Endothelial cell of umbilical vein (primary cell): ENCODE measurements around the gene ANKFN1. TPM values are rescaled to one million over a fixed set of nuclear protein-coding genes. Genes with fewer than 3 reads are reported as not detected.

Source experiments
- BruUV-seq: library from RNA; stranded (reverse); fragments of 400-500 nt; replicated peaks from 2 replicates; lab custom pipeline; 2021; lab: Mats Ljungman, UMichigan
- CTCF ChIA-PET: fragments of 300-600, 350-600 bp; sonication (Branson Sonifier 250); formaldehyde crosslinking; loops from one replicate; lab custom pipeline; 2021; ENCODE audit warnings: antibody characterized with exemption, inconsistent platforms; lab: Charles Lee
- POLR2A ChIA-PET: fragments of 300-600, 350-600 bp; sonication (Branson Sonifier 250); formaldehyde crosslinking; loops from one replicate; lab custom pipeline; 2021; ENCODE audit warnings: antibody characterized with exemption, inconsistent platforms; lab: Charles Lee
- DNase-seq: peaks from one replicate; pipeline ENCODE4 v3.0.0-alpha.2; 2011; ENCODE audit warnings: low read depth, low spot score
- FAIRE-seq: peaks from 2 replicates; lab custom pipeline; 2011; peaks lifted over from hg19 to GRCh38; lab: Jason Lieb, UNC
- H2AFZ ChIP-seq: 2 replicates; pipeline ENCODE4 v1.6.0; 2012; ENCODE audit warnings: low read depth, low read length, control low read depth, inconsistent platforms
- H3K27ac ChIP-seq: 2 replicates; pipeline ENCODE4 v1.5.1; 2011; ENCODE audit warnings: low read depth, mild to moderate bottlenecking, control low read depth, low read length, moderate library complexity; ENCODE audit not compliant: insufficient read depth
- H3K27me3 ChIP-seq, 2 experiments: 2 replicates each; pipeline versions ENCODE4 v1.6.0 to v1.6.1; 2011; ENCODE audit warnings: low read length in 2 of 2, mixed read lengths in 1 of 2; ENCODE audit not compliant: control insufficient read depth in 2 of 2, insufficient read depth in 2 of 2
- H3K36me3 ChIP-seq, 2 experiments: 2 replicates in 1 of 2; 3 replicates in 1 of 2; pipeline ENCODE4 v1.5.1; 2011; ENCODE audit warnings: low read length in 2 of 2, mild to moderate bottlenecking in 1 of 2, moderate library complexity in 1 of 2; ENCODE audit not compliant: control insufficient read depth in 2 of 2, insufficient read depth in 2 of 2; ENCODE audit errors: extremely low read depth in 1 of 2
- H3K4me1 ChIP-seq: 3 replicates; pipeline ENCODE4 v1.5.1; 2011; ENCODE audit warnings: mild to moderate bottlenecking, low read length; ENCODE audit not compliant: control insufficient read depth, insufficient read depth; ENCODE audit errors: extremely low read depth
- H3K4me2 ChIP-seq: 2 replicates; pipeline ENCODE4 v1.6.1; 2011; ENCODE audit warnings: low read length, control low read depth, mixed read lengths; ENCODE audit not compliant: insufficient read depth
- H3K4me3 ChIP-seq, 3 experiments: fragments of 200-600 bp in 1 of 3; sonication (generic), shearing (Covaris generic) in 1 of 3; replicated peaks in 1 of 3; 2 replicates each; pipeline ENCODE4 v1.5.1; 2011 to 2016; ENCODE audit warnings: control low read depth in 3 of 3, low read length in 3 of 3, mild to moderate bottlenecking in 2 of 3, inconsistent platforms in 1 of 3, low read depth in 1 of 3, moderate library complexity in 1 of 3; ENCODE audit not compliant: insufficient read depth in 1 of 3
- H3K79me2 ChIP-seq: 2 replicates; pipeline ENCODE4 v1.6.0; 2012; ENCODE audit warnings: low read length, inconsistent platforms; ENCODE audit not compliant: control insufficient read depth, insufficient read depth
- H3K9ac ChIP-seq: replicated peaks from 2 replicates; pipeline ENCODE3; 2011; ENCODE audit warnings: low read length, control low read depth; ENCODE audit not compliant: insufficient read depth; ENCODE audit errors: extremely low read depth
- H3K9me1 ChIP-seq: replicated peaks from 3 replicates; pipeline ENCODE4 v1.6.0; 2011; ENCODE audit warnings: mild to moderate bottlenecking, low read length; ENCODE audit not compliant: control insufficient read depth, insufficient read depth; ENCODE audit errors: extremely low read depth
- H3K9me3 ChIP-seq: replicated peaks from 2 replicates; pipeline ENCODE4 v1.5.1; 2012; ENCODE audit warnings: low read length, inconsistent platforms; ENCODE audit not compliant: control insufficient read depth, insufficient read depth
- H4K20me1 ChIP-seq: replicated peaks from 2 replicates; pipeline ENCODE3; 2011; ENCODE audit warnings: mild to moderate bottlenecking, low read length; ENCODE audit not compliant: control insufficient read depth, insufficient read depth; ENCODE audit errors: extremely low read depth
- CTCF ChIP-seq, 2 donors: IDR thresholded peaks; 1 replicate in 1 of 2; 2 replicates in 1 of 2; pipeline ENCODE4 v1.5.1; 2011; ENCODE audit warnings: low read length in 2 of 2, mild to moderate bottlenecking in 2 of 2, moderate library complexity in 2 of 2, control low read depth in 1 of 2, inconsistent platforms in 1 of 2, low read depth in 1 of 2; ENCODE audit not compliant: insufficient read depth in 1 of 2; ENCODE audit errors: extremely low read depth in 1 of 2
- EZH2 ChIP-seq: IDR thresholded peaks from 2 replicates; pipeline ENCODE4 v1.6.1; 2012; ENCODE audit warnings: borderline replicate concordance, low read depth, mild to moderate bottlenecking, moderate library complexity, low read length, inconsistent platforms; ENCODE audit not compliant: severe bottlenecking
- FOS ChIP-seq: IDR thresholded peaks from 2 replicates; pipeline ENCODE4 v1.6.1; 2011; ENCODE audit warnings: mild to moderate bottlenecking, low read length, moderate library complexity, borderline replicate concordance; ENCODE audit not compliant: insufficient read depth
- GATA2 ChIP-seq: IDR thresholded peaks from 2 replicates; pipeline ENCODE4 v1.7.0; 2011; ENCODE audit warnings: low read depth, mild to moderate bottlenecking, moderate library complexity, mixed read lengths, low read length; ENCODE audit not compliant: insufficient read length, insufficient read depth
- JUN ChIP-seq: IDR thresholded peaks from 2 replicates; pipeline ENCODE4 v1.6.1; 2011; ENCODE audit warnings: borderline replicate concordance, low read depth; ENCODE audit not compliant: insufficient read length, insufficient read depth
- MAX ChIP-seq: IDR thresholded peaks from 2 replicates; pipeline ENCODE4 v1.6.1; 2011; ENCODE audit not compliant: insufficient read depth, insufficient read length
- MYC ChIP-seq: IDR thresholded peaks from one replicate; pipeline ENCODE4 v1.6.1; 2011; ENCODE audit warnings: mild to moderate bottlenecking, low read depth, low read length
- POLR2A ChIP-seq: IDR thresholded peaks from 2 replicates; pipeline ENCODE4 v1.6.1; 2012; ENCODE audit warnings: low read depth, mild to moderate bottlenecking, control low read depth, low read length
- POLR2AphosphoS5 ChIP-seq: IDR thresholded peaks from 2 replicates; pipeline ENCODE4 v1.6.1; 2012; ENCODE audit warnings: low read depth, mild to moderate bottlenecking, control low read depth, low read length, moderate library complexity; ENCODE audit not compliant: insufficient read depth
- dilution Hi-C: fragments of 300-500 bp; cut with MboI; formaldehyde crosslinking; loops from one replicate; pipeline ENCODE4 v1.15.0; 2019; ENCODE audit warnings: low sequenced_read_pairs; ENCODE audit not compliant: extremely low pct_ligation_motif_present
- intact Hi-C: fragments of 100-400 bp; cut with micrococcal nuclease; formaldehyde crosslinking; loops from one replicate; pipeline ENCODE4 v1.10.0; 2022
- polyA plus RNA-seq, 4 experiments: library from polyadenylated mRNA; depleted of rRNA in 3 of 4; stranded (reverse) in 3 of 4; unstranded in 1 of 4; fragments of >200 nt; gene quantifications; 2 replicates each; pipeline versions ENCODE4 v1.2.1 to v1.2.3, GENCODE V29; 2011 to 2012; ENCODE audit warnings: missing spikeins in 1 of 4
- total RNA-seq: library from RNA; stranded (reverse); gene quantifications from 2 replicates; pipeline ENCODE4 v1.2.3, GENCODE V29; 2021

The ANKFN1 gene
- total and polyA plus RNA-seq, 2 donors (not counting 3 experiments of a cell fraction or from before 2014, with no cell fraction given), result 0.15 TPM; not detected in 1

DNA sequence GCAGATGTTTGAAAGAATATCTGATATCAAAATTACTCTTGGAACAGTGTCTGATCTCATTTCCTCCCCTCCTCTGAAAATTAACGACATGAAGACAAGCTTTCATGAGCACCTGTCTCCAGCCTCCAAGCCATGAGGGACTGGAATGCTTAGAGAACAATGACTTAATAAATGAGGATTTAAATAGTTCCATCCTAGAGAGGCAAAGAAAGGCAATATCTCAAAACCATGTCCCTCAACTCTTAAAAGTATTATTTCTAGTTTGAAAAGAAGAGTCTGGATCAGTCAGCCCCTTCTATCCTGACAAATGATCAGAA lies 137.5 kb downstream of the ANKFN1 start:
- H3K9me3 ChIP-seq, result no peaks in the 10 kb centered on the region
- H3K27ac ChIP-seq, result no peak overlapping the region
- no peak overlapping the region for H3K4me3 ChIP-seq
- H3K79me2 ChIP-seq, result no peaks in the 10 kb centered on the region
- FAIRE-seq (no peak), DNase-seq (no peak)
- H2AFZ ChIP-seq, result peak overlapping the region; percentile 35
- H4K20me1 ChIP-seq, result no peaks in the 10 kb centered on the region
- CTCF ChIA-PET, result no interaction called here
- H3K27me3 ChIP-seq, result no peaks in the 10 kb centered on the region
- peaks cover 25% of the 10 kb centered on the region for H3K4me1 ChIP-seq
- intact Hi-C loops (no loop called here), dilution Hi-C loops (loop anchor here (10.0 kb wide), 1 partner anchor 116 kb away; no protein-coding TSS in a partner anchor)
- H3K9me1 ChIP-seq, result no peaks in the 10 kb centered on the region
- no TSS peak for BruUV-seq
- TF ChIP-seq POLR2A (no peak), MYC (no peak), FOS (no peak), JUN (no peak), MAX (no peak), EZH2 (no peak), CTCF (IDR thresholded peaks at IDR 0.05; ENCODE audit: extremely low read depth in 1 of 2, insufficient read depth in 1 of 2, low read depth in 1 of 2, low read length in 2 of 2) (no peak), POLR2AphosphoS5 (no peak), GATA2 (no peak)
- POLR2A ChIA-PET, result no interaction called here
- no peak overlapping the region for H3K9ac ChIP-seq
- peak overlapping the region; percentile 60 for H3K4me2 ChIP-seq
- no peaks in the 10 kb centered on the region for H3K36me3 ChIP-seq
